SK-N-DZ (cell line): ENCODE data around the gene MRPL33.

Experiments used
- DNase-seq: peaks from one replicate; pipeline ENCODE4 v3.0.0-alpha.2; 2015; ENCODE audit warnings: low spot score

The MRPL33 gene

DNA sequence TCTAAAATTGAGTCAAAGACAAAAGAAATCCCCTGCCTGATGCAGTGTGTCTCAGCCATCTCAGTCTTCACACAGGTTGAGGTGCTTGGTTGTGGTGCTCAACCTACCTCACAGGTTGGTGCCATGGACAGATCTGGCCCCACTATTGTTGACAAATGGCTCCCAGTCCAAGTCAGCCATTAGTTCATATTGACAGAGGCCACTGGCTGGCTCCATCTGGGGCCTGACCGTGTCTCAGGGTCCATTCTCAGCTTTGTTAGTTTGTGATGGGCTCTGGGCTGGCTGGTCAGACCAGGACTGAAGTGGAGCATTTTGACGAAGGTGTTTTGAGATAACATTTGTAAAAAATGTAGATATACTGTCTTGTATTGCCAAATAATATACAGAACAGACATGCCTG is 36.9 kb downstream of the MRPL33 start:
- DNase-seq: no peak

DNA sequence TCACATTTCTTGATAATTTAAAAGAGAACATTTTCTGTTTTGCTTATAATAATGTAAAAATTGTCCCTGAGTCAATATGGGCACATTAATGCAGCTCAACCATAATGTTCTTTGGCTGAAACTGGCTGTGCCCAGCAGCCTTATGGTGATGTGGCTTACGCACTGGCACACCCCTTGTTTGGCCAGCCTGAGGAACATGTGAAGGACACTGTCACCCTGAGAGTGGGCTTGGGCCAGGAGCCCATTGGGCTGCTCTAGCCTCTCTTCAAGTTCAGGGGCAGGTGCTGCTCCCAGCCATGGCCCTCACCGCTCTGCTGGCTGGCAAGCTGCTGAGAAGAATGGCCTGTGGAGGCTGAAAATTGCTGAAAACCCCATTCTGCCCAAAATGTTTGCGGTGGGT is 37.5 kb downstream of the MRPL33 start:
- DNase-seq: no peak

DNA sequence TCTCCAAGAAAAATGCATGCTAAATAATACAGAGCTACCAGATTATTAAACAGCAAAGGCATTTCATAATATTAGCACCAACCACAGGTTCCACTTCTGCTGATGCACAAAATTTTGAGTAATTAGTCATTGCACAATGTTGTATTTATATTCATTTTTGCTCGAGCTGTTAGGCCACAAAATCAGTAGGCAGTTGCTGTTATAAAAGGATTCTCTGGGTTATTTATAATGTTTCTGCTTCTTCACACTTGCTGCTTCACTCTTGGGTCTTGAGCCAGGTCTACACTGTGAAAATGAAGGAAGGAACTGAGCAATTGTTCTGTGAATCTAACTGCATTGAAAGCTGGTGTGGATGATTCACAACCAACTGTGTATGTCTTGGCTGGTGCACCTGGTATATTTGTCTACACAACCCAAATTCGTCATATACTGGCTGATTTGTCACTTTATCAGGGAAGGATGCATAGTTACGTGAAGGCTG is 38.3 kb downstream of the MRPL33 start:
- DNase-seq: no peak

DNA sequence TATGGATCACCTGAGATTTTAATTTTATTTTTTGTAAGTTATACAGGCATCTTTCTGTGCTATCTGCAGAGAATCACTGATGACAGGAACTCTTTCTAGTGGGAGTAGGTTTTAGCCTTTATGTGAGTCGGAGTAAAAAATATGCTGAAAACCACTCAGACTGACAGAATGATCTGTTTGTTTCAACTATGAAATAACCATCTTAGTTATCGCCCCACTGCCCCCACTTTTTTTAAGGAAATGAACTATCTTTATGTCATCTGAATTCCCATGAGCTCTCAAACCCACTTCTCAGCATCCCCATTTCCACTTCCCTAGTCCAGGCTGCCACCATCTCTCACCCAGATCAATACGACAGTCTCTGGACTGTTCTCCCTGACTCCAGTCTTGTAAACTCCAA is 38.9 kb downstream of the MRPL33 start:
- no peak for DNase-seq

DNA sequence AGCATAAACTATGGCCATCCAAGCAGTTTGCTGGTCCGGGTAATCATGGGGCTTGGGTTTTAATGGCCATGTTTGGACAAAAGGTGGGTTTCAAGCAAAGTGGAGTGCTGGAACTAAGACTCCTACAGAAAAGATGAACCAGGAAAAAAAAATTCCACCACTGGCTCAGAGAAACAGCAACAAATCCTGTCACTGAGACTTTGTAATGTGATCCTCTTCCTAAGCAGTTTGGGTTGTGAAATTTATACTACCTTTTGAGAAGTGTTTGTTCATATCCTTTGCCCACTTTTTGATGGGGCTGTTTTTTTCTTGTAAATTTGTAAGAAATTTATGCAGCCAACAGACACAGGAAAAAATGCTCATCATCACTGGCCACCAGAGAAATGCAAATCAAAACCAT is 40.2 kb downstream of the MRPL33 start:
- DNase-seq: no peak

DNA sequence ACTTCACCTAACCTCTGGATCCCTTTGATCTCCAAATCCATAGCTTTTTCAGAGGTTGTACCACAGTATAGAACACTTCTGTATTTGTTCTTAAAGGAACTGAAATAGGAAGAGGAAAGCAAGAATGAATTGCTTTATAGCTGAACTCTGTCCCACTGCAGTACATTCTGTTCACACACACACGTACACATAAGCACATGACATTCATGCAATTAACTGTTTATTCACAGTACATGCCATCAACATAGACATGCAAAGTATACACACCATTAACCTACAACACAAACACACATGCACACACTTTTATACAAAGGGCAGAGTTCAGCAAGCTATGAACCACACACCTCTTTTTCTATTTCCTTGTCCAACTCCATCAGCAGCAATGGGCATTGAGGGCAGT is 43.2 kb downstream of the MRPL33 start:
- no peak for DNase-seq

DNA sequence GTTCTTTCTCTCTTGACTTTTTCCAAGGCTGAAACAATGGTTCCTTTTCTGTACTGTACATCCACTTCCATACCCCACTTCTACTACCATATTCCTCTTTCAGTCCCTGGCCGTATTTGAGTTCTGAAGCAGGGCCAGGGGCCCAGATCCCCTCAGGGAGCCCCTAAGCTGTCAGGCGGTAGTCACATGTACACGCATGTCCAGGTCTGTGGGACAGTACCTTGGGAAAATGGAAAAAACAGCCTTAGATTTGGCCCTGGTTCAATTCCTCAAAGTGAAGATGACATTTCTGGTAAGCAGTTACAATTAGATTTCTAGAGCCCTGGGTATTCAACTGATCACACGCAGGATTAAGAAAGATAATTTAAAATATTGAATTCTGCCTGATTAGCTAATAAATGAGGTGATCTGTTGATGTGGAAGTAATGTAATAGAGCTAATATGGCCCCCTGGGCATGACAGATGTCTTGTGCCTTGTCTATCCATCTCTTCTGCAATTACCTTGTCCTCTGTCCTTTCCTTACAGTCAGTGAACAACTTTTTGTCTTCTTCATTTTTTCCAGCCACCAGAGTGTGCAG is 44.4 kb downstream of the MRPL33 start:
- DNase-seq: no peak

DNA sequence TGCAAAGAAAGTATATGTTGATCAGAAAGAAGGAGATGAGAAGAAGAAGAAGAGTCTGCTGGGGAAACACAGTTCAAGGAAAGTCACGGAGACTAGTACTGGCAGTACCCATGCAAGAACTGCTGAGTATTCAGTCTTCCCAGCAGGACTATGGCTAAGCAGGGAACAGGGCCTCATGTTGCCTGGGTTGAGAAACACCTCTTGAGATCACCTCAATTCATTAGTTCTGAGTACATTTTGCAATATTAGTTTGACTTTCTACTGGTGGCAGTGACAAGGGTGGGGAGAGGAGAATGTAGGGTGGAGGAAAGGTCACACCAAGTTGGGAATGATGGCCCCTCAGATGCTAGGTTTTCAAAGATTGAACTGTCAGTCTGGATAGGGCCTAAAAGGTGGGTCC is 50.5 kb downstream of the MRPL33 start:
- DNase-seq: no peak

DNA sequence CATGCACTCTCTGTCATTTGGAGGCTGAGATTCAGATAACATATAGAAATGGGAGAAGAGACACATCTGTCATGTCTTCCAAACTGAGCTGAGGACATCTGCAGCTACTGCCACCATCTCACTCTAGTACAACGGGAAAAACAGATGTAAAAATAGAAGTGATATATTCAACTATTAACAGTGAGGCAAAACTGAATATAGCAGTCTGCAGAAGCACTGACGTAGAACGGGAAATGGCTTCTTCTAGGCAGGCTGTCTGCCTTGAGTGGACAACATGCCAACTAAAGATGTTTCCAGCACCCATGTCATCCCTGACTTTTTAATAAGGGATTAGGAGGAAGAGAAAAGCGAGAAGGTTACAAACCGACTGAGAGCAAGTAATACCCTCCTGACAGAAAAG is 51.6 kb downstream of the MRPL33 start:
- DNase-seq: no peak

DNA sequence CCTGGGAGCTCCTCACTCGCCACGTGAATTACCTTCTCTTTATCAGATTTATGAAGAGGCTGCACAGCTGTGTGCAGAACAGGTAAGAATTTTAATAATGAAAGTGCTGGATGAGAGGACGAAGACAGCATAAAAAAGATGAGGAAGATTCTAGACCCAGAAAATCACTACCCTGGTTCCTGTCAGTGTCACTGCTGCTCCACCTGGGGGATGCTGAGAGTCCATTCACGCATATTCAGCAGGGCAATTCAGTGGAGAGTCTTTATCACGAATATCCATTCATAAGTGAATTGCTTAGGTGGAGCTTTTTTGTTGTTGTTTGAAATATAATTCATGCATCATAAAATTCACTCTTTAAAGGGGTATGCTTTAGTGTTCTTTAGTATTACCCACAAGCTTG is 52.0 kb downstream of the MRPL33 start:
- DNase-seq: no peak

DNA sequence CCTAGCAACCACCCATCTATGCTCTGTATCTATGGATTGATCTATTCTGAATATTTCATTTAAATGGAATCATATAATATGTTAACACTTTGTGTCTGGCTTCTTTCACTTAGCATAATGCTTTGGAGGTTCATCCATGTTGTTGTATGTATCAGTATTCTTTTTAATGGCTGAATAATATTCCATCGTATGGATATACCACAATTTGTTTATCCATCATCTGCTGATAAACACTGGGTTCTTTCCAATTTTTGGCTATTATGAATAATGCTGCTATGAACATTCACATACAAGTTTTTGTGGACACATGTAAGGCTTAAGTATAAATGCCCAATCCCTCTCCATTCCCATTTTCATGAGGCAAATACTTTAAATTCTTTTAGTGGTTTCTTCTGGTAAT is 52.9 kb downstream of the MRPL33 start:
- no peak for DNase-seq

DNA sequence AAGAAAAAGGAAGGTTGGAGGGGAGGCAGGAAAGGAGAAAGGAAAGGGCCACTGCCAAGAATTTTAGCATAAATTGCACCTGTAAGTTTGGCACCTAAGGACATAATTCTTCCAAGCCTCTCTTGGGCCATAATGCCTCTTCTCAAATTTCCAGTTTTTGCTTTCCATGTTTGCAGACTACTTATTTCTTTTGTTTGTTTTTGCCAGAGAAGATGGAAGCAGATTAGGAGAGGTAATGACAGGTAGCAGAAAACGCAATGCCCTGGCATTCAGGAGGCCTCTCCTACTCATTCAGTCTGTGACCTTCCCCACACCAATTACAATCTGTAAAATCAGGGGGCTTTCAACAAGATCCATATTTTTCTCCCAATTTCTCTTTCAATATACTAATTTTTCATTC is 56.8 kb downstream of the MRPL33 start:
- no peak for DNase-seq
